Body of pancreas (tissue), 4 donors: Measurements from ENCODE around the gene SH3PXD2A. TPM values are rescaled to one million over a fixed set of nuclear protein-coding genes. Genes with fewer than 3 reads are reported as not detected.

Experiments
- ATAC-seq: fragments of 150-250 bp; one replicate; pipeline ENCODE4 v1.9.1; 2016
- DNase-seq, 4 donors: peaks; one replicate each; pipeline ENCODE4 v3.0.0-alpha.2; 2019
- H3K27ac ChIP-seq, 4 donors: fragments of 200-600 bp; sonication (generic); 1 replicate in 3 of 4; 2 replicates in 1 of 4; pipeline versions ENCODE4 v1.5.1 to v1.6.1; 2016 to 2019; ENCODE audit warnings: mild to moderate bottlenecking in 1 of 4, mixed read lengths in 1 of 4, moderate library complexity in 1 of 4
- H3K27me3 ChIP-seq, 2 donors: fragments of 200-600 bp; sonication (generic); one replicate each; pipeline ENCODE4 v1.6.0; 2016; ENCODE audit warnings: mild to moderate bottlenecking in 1 of 2
- H3K36me3 ChIP-seq, 2 donors: fragments of 200-600 bp; sonication (generic); replicated peaks in 1 of 2; 2 replicates each; pipeline ENCODE4 v1.5.1; 2016; ENCODE audit warnings: low read depth in 2 of 2; ENCODE audit not compliant: insufficient read depth in 1 of 2
- H3K4me1 ChIP-seq: fragments of 200-600 bp; sonication (generic); one replicate; pipeline ENCODE4 v1.6.0; 2016
- H3K4me3 ChIP-seq, 2 donors: fragments of 200-600 bp; sonication (generic); 1 replicate in 1 of 2; 2 replicates in 1 of 2; pipeline ENCODE4 v1.5.1; 2016 to 2019
- H3K9me3 ChIP-seq, 3 donors: fragments of 200-600 bp; sonication (generic); 1 replicate in 2 of 3; 2 replicates in 1 of 3; pipeline ENCODE4 v1.5.1; 2016
- POLR2A ChIP-seq, 3 donors: fragments of 450-650 bp; IDR thresholded peaks; one replicate each; pipeline ENCODE4 v1.6.1; 2016; ENCODE audit warnings: antibody characterized with exemption in 3 of 3, mild to moderate bottlenecking in 2 of 3
- WGBS, 2 donors: methylation state at CpG; one replicate each; pipeline ENCODE4 v1.1.5; 2017; 5-methylcytosine and 5-hydroxymethylcytosine counted together
- intact Hi-C: fragments of 100-400 bp; cut with DNase I; formaldehyde crosslinking; loops from one replicate; pipeline ENCODE4 v1.15.1; 2023
- total RNA-seq, 2 donors: library from RNA; depleted of rRNA; stranded (reverse); fragments of >200 nt; gene quantifications; one replicate each; pipeline ENCODE4 v1.1.0, GENCODE V29; 2016
- TF ChIP-seq, protein P1 (sequence below), 7 experiments: fragments of 450-650 bp in 4 of 7; fragments of 200-600 bp in 3 of 7; sonication (generic) in 3 of 7; IDR thresholded peaks; one replicate each; pipeline ENCODE4 v1.5.1; 2016 to 2019; ENCODE audit warnings: antibody characterized with exemption in 7 of 7

SH3PXD2A gene
- total RNA-seq, 2 donors from 2014 or later = 7.3 to 9.9 TPM

- no peak for TF ChIP-seq POLR2A (IDR thresholded peaks at IDR 0.05)
- TF ChIP-seq, protein P1, sequence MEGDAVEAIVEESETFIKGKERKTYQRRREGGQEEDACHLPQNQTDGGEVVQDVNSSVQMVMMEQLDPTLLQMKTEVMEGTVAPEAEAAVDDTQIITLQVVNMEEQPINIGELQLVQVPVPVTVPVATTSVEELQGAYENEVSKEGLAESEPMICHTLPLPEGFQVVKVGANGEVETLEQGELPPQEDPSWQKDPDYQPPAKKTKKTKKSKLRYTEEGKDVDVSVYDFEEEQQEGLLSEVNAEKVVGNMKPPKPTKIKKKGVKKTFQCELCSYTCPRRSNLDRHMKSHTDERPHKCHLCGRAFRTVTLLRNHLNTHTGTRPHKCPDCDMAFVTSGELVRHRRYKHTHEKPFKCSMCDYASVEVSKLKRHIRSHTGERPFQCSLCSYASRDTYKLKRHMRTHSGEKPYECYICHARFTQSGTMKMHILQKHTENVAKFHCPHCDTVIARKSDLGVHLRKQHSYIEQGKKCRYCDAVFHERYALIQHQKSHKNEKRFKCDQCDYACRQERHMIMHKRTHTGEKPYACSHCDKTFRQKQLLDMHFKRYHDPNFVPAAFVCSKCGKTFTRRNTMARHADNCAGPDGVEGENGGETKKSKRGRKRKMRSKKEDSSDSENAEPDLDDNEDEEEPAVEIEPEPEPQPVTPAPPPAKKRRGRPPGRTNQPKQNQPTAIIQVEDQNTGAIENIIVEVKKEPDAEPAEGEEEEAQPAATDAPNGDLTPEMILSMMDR (IDR thresholded peaks at IDR 0.05) = no peak
- ATAC-seq (no peak), DNase-seq (no peak)
- intact Hi-C loops = no loop called here
- no peaks in the 10 kb centered on the region for H3K27me3 ChIP-seq
- H3K9me3 ChIP-seq = no peaks in the 10 kb centered on the region
- no peak overlapping the region for H3K27ac ChIP-seq
- peaks cover 0 to 15% of the 10 kb centered on the region in 2 donors for H3K36me3 ChIP-seq
- no peaks in the 10 kb centered on the region for H3K4me1 ChIP-seq
- H3K4me3 ChIP-seq = no peak overlapping the region
- 92 to 98% methylated on average over 7 of the region's 7 CpGs for WGBS, 2 donors
These were observed 24.5 kb upstream of the SH3PXD2A start for GRCh38 chr10:103879831-103880230.

GRCh38 chr10:103879409-103879808 lies 24.0 kb upstream of the SH3PXD2A start:
- peaks cover 0 to 15% of the 10 kb centered on the region in 2 donors for H3K36me3 ChIP-seq
- intact Hi-C loops = no loop called here
- no peak overlapping the region for H3K4me3 ChIP-seq
- TF ChIP-seq, protein P1 (IDR thresholded peaks at IDR 0.05) = no peak
- TF ChIP-seq POLR2A (IDR thresholded peaks at IDR 0.05) = no peak
- no peak for ATAC-seq
- H3K27me3 ChIP-seq = no peaks in the 10 kb centered on the region
- no peak for DNase-seq
- H3K27ac ChIP-seq = no peak overlapping the region
- H3K9me3 ChIP-seq = no peaks in the 10 kb centered on the region
- WGBS, 2 donors = 91 to 92% methylated on average over 9 of the region's 9 CpGs
- H3K4me1 ChIP-seq = no peaks in the 10 kb centered on the region

DNA sequence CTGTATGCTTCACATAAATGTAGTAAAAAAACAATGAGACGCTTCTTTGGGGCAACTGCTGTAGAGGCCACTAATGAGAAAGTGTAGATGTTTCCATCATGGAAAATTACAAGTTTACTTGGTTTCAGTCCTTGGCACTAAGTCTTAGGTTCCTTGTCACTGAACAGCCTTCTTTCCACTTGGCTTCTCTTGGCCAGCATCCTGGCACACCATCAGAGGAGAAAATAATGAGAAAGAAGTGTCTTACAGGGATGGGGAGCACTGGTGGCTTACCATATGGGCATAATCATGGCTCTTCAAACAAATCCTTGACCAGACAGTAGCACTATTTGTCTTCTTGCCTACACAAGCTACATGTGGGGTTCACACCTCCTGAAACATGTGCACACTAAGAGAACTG lies 22.5 kb upstream of the SH3PXD2A start:
- no peak overlapping the region for H3K27ac ChIP-seq
- 89 to 95% methylated on average over 1 of the region's 1 CpG for WGBS, 2 donors
- peaks cover 0 to 15% of the 10 kb centered on the region in 2 donors for H3K36me3 ChIP-seq
- no peak for TF ChIP-seq POLR2A (IDR thresholded peaks at IDR 0.05)
- TF ChIP-seq, protein P1 (IDR thresholded peaks at IDR 0.05) = no peak
- H3K4me1 ChIP-seq = no peaks in the 10 kb centered on the region
- no peak overlapping the region for H3K4me3 ChIP-seq
- intact Hi-C loops = no loop called here
- no peaks in the 10 kb centered on the region for H3K27me3 ChIP-seq
- no peak for DNase-seq
- no peak for ATAC-seq
- no peaks in the 10 kb centered on the region for H3K9me3 ChIP-seq

- H3K27me3 ChIP-seq = no peaks in the 10 kb centered on the region
- TF ChIP-seq, protein P1 (IDR thresholded peaks at IDR 0.05) = no peak
- no peak for TF ChIP-seq POLR2A (IDR thresholded peaks at IDR 0.05)
- intact Hi-C loops = no loop called here
- no peak overlapping the region for H3K4me3 ChIP-seq
- no peak for ATAC-seq
- DNase-seq = no peak
- H3K9me3 ChIP-seq = no peaks in the 10 kb centered on the region
- H3K27ac ChIP-seq = no peak overlapping the region
- 80 to 82% methylated on average over 5 of the region's 5 CpGs for WGBS, 2 donors
- no peaks in the 10 kb centered on the region for H3K4me1 ChIP-seq
- peaks cover 0 to 4% of the 10 kb centered on the region in 2 donors for H3K36me3 ChIP-seq
These were observed 20.8 kb upstream of the SH3PXD2A start for GRCh38 chr10:103876155-103876554.

- no peaks in the 10 kb centered on the region for H3K27me3 ChIP-seq
- ATAC-seq (no peak), DNase-seq (no peak)
- no peaks in the 10 kb centered on the region for H3K9me3 ChIP-seq
- H3K36me3 ChIP-seq = no peaks in the 10 kb centered on the region
- TF ChIP-seq, protein P1 (IDR thresholded peaks at IDR 0.05) = peak in 2 of 7 experiments; percentile 7 to 10
- no peak for TF ChIP-seq POLR2A (IDR thresholded peaks at IDR 0.05)
- intact Hi-C loops = no loop called here
- no peaks in the 10 kb centered on the region for H3K4me1 ChIP-seq
- H3K4me3 ChIP-seq = no peak overlapping the region
- H3K27ac ChIP-seq = no peak overlapping the region
- WGBS, 2 donors = 28 to 34% methylated on average over 6 of the region's 6 CpGs
These were observed 19.4 kb upstream of the SH3PXD2A start for GRCh38 chr10:103874730-103875129.
